Gastrocnemius medialis (tissue), 4 donors: ENCODE data around the gene ERC2. TPM values are rescaled to one million over a fixed set of nuclear protein-coding genes. Genes with fewer than 3 reads are reported as not detected.

ENCODE experiments used
- ATAC-seq, 2 donors: fragments of 150-250 bp; one replicate each; pipeline ENCODE4 v1.9.1; 2016
- DNase-seq, 2 donors: peaks; one replicate each; pipeline ENCODE4 v3.0.0-alpha.2; 2019
- H3K27ac ChIP-seq, 4 donors: fragments of 200-600 bp; sonication (generic); 1 replicate in 1 of 4; 2 replicates in 3 of 4; pipeline ENCODE4 v1.5.1; 2016 to 2018; ENCODE audit warnings: mild to moderate bottlenecking in 2 of 4, moderate library complexity in 1 of 4
- H3K27me3 ChIP-seq, 3 donors: fragments of 200-600 bp; sonication (generic) in 2 of 3; 1 replicate in 1 of 3; 2 replicates in 2 of 3; pipeline versions ENCODE4 v1.5.1 to v1.6.0; 2016 to 2019; ENCODE audit warnings: mild to moderate bottlenecking in 1 of 3, moderate library complexity in 1 of 3
- H3K36me3 ChIP-seq, 2 donors: fragments of 200-600 bp; sonication (generic) in 1 of 2; one replicate each; pipeline ENCODE4 v1.5.1; 2017 to 2018
- H3K4me1 ChIP-seq, 2 donors: fragments of 200-600 bp; sonication (generic) in 1 of 2; one replicate each; pipeline ENCODE4 v1.5.1; 2016 to 2017; ENCODE audit warnings: mild to moderate bottlenecking in 2 of 2
- H3K4me3 ChIP-seq, 4 donors: fragments of 200-600 bp; sonication (generic) in 3 of 4; 1 replicate in 1 of 4; 2 replicates in 3 of 4; pipeline ENCODE4 v1.5.1; 2016 to 2019; ENCODE audit warnings: mild to moderate bottlenecking in 2 of 4
- H3K9me3 ChIP-seq, 3 donors: fragments of 200-600 bp; sonication (generic) in 2 of 3; 1 replicate in 1 of 3; 2 replicates in 2 of 3; pipeline ENCODE4 v1.5.1; 2016 to 2019
- CTCF ChIP-seq, 5 experiments: fragments of 450-650 bp in 3 of 5; fragments of 200-600 bp in 2 of 5; sonication (generic) in 2 of 5; IDR thresholded peaks in 4 of 5; conservative IDR thresholded peaks in 1 of 5; 1 replicate in 4 of 5; 2 replicates in 1 of 5; pipeline ENCODE4 v1.5.1; 2016 to 2019; ENCODE audit warnings: antibody characterized with exemption in 5 of 5, mild to moderate bottlenecking in 3 of 5, moderate library complexity in 3 of 5
- POLR2A ChIP-seq, 2 donors: fragments of 450-650 bp; IDR thresholded peaks; one replicate each; pipeline ENCODE4 v1.6.1; 2017; ENCODE audit warnings: antibody characterized with exemption in 2 of 2, mild to moderate bottlenecking in 2 of 2, moderate library complexity in 2 of 2
- in situ Hi-C, 4 donors: fragments of 200-750 bp; cut with MboI; loops; one replicate each; pipeline versions ENCODE4 v1.15.0 to v1.8.0; 2017; ENCODE audit warnings: low sequenced_read_pairs in 4 of 4
- intact Hi-C: fragments of 100-400 bp; cut with DNase I; formaldehyde crosslinking; loops from one replicate; pipeline ENCODE4 v1.15.1; 2023; ENCODE audit warnings: low total_unique reads
- total RNA-seq, 4 donors: library from RNA; depleted of rRNA; stranded (reverse); fragments of >200 nt; gene quantifications; one replicate each; pipeline versions ENCODE4 v1.1.0 to v1.2.3, GENCODE V29; 2016

Gene ERC2
- total RNA-seq, 4 donors from 2014 or later, result not detected

- H3K9me3 ChIP-seq, result no peaks in the 10 kb centered on the region
- intact Hi-C loops (no loop called here), in situ Hi-C loops (no loop called here)
- DNase-seq (no peak), ATAC-seq (no peak)
- H3K27ac ChIP-seq, result no peak overlapping the region
- no peaks in the 10 kb centered on the region for H3K36me3 ChIP-seq
- no peaks in the 10 kb centered on the region for H3K4me1 ChIP-seq
- H3K4me3 ChIP-seq, result no peak overlapping the region
- H3K27me3 ChIP-seq, result no peaks in the 10 kb centered on the region
- TF ChIP-seq POLR2A (IDR thresholded peaks at IDR 0.05) (no peak), CTCF (IDR thresholded peaks at IDR 0.05 in 4 of 5, conservative IDR thresholded peaks at IDR 0.05 in 1 of 5) (no peak)
Observed at GRCh38 chr3:55958605-55959004, 509.7 kb downstream of the ERC2 start.

DNA sequence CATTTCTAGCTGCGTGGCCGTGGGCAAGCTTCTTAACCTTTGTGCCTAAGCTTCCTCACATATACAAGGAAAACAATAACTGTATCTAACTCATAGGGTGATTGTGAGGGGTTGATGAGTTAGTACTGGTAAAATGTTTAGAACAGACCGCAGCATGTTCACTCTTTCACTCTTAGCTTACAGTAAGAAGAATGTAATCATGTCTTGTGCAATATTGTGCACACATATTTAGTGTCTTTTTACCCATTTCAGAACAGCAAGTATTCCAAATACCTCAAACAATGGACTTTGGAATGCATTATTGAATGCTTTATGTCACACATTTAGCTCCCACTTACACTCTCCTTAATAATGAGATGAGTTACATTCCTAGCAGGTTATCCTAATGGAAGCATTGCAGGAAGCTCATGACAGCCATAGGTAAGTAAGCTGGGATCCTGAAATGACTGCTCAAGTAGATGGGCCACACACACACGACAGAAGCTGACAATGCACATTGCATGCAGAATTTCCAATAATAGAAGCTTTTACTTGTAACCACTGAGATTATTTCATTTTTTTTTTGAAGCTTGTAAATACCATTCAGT, 512.3 kb downstream of the ERC2 start:
- no peaks in the 10 kb centered on the region for H3K9me3 ChIP-seq
- H3K27ac ChIP-seq, result no peak overlapping the region
- no peaks in the 10 kb centered on the region for H3K36me3 ChIP-seq
- H3K4me3 ChIP-seq, result no peak overlapping the region
- ATAC-seq (no peak), DNase-seq (no peak)
- H3K27me3 ChIP-seq, result no peaks in the 10 kb centered on the region
- H3K4me1 ChIP-seq, result no peaks in the 10 kb centered on the region
- TF ChIP-seq CTCF (IDR thresholded peaks at IDR 0.05 in 4 of 5, conservative IDR thresholded peaks at IDR 0.05 in 1 of 5) (no peak), POLR2A (IDR thresholded peaks at IDR 0.05) (no peak)
- intact Hi-C loops (no loop called here), in situ Hi-C loops (no loop called here)

DNA sequence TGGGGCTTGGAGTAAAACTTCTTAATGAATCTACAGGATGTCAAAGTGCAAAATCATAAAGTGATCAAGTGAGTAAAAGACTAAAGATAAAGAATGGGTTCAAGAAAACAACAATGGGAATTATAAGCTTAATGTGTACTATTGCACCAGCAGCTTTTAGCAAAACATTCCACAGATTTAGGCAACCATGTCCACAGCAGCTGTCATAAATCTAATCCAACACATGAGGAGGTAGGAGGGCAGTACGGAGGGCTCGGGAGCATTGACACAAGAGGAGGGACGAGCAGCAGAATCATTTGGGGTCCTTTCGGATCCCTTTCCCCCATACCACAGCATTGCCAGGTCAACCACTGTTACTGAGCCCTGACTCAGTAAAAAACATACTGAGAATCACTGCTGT, 516.9 kb downstream of the ERC2 start:
- Histone ChIP-seq H3K36me3 (no peaks in the 10 kb centered on the region), H3K27ac (no peak overlapping the region), H3K27me3 (no peaks in the 10 kb centered on the region), H3K4me3 (no peak overlapping the region), H3K9me3 (no peaks in the 10 kb centered on the region), H3K4me1 (no peaks in the 10 kb centered on the region)
- DNase-seq, result no peak
- TF ChIP-seq CTCF (IDR thresholded peaks at IDR 0.05 in 4 of 5, conservative IDR thresholded peaks at IDR 0.05 in 1 of 5) (no peak), POLR2A (IDR thresholded peaks at IDR 0.05) (no peak)
- intact Hi-C loops, result no loop called here
- no peak for ATAC-seq
- in situ Hi-C loops, result no loop called here

DNA sequence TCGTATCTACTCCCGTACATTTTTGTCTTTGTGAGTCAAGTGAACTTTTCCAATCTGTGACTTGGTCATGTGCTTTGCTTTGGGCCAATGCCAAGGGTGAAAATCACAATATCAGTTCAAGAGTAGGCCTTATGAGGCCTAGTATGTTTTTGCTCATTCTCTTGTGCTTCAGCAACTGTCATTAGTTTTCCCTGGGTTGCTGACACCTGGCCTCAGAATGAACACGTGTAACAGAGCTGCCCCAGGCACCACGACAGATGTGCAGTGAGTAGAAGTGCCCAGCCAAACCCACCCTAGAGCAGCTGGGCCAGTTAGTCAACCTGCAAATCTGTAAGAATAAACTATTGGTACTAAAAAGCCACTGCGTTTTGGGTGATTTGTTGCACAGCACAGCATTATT, 520.9 kb downstream of the ERC2 start:
- Histone ChIP-seq H3K36me3 (no peaks in the 10 kb centered on the region), H3K4me1 (no peaks in the 10 kb centered on the region), H3K4me3 (no peak overlapping the region), H3K27ac (no peak overlapping the region), H3K9me3 (no peaks in the 10 kb centered on the region), H3K27me3 (no peaks in the 10 kb centered on the region)
- intact Hi-C loops, result no loop called here
- in situ Hi-C loops, result no loop called here
- DNase-seq, result no peak
- ATAC-seq, result no peak
- TF ChIP-seq POLR2A (IDR thresholded peaks at IDR 0.05) (no peak), CTCF (IDR thresholded peaks at IDR 0.05 in 4 of 5, conservative IDR thresholded peaks at IDR 0.05 in 1 of 5) (no peak)

GRCh38 chr3:55946574-55947160, 521.6 kb downstream of the ERC2 start:
- no peaks in the 10 kb centered on the region for H3K36me3 ChIP-seq
- TF ChIP-seq POLR2A (IDR thresholded peaks at IDR 0.05) (no peak), CTCF (IDR thresholded peaks at IDR 0.05 in 4 of 5, conservative IDR thresholded peaks at IDR 0.05 in 1 of 5) (no peak)
- H3K27ac ChIP-seq, result no peak overlapping the region
- H3K4me1 ChIP-seq, result no peaks in the 10 kb centered on the region
- ATAC-seq, result no peak
- no peak overlapping the region for H3K4me3 ChIP-seq
- intact Hi-C loops, result no loop called here
- in situ Hi-C loops, result no loop called here
- no peaks in the 10 kb centered on the region for H3K27me3 ChIP-seq
- DNase-seq, result no peak
- H3K9me3 ChIP-seq, result no peaks in the 10 kb centered on the region
